ENCODE data around the gene STARD13.

STARD13 gene

DNA sequence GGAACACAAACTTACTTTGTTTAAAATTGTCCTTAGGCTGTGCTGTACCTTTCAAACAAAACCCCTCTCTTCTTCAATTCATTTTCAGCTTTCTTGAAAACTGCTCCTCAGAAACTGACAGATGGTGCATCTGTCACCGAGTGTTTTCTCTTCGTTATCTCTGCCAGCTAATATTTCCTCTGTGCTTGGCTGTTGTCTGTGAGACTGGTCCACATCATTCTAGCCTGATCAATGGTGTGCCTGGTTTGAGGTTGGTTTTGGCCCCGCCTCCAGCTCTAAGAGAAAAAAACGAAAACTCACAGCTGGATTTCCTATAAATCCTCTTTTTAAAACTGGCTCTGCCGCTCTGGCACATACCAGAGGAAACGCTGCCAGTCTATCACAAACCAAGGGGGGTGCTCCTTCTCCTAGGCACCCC is 79.7 kb downstream of the STARD13 start:
- Histone ChIP-seq H3K4ac (ENCODE audit: low read depth in 1 of 2, low read length in 2 of 2) (peak overlapping the region in 1 of 2 experiments; percentile 60), H3K4me2 (ENCODE audit: low read length, poor library complexity, severe bottlenecking) (no peak overlapping the region), H3K4me3 (ENCODE audit: insufficient read depth in 1 of 2, low read depth in 1 of 2, low read length in 2 of 2) (no peak overlapping the region), H2BK5ac (ENCODE audit: low read depth, low read length, poor library complexity, severe bottlenecking) (no peak overlapping the region), H2AK5ac (ENCODE audit: low read length, severe bottlenecking) (no peak overlapping the region), H3K27ac (ENCODE audit: low read length, poor library complexity, severe bottlenecking) (no peak overlapping the region), H2BK120ac (ENCODE audit: low read depth, low read length) (no peak overlapping the region), H3K23ac (ENCODE audit: low read length in 2 of 2) (no peak overlapping the region), H3K79me1 (replicated peaks; ENCODE audit: low read length, poor library complexity, severe bottlenecking) (peaks cover 41% of the 10 kb centered on the region), H2BK15ac (ENCODE audit: low read depth, poor library complexity, severe bottlenecking) (peak overlapping the region; percentile 57), H3K27me3 (ENCODE audit: control insufficient read depth in 1 of 2, insufficient read depth in 1 of 2, low read length in 2 of 2) (no peaks in the 10 kb centered on the region), H2AFZ (ENCODE audit: low read depth, low read length) (no peak overlapping the region), H3K9ac (ENCODE audit: low read length) (no peak overlapping the region), H3K18ac (ENCODE audit: low read depth in 1 of 2, low read length in 2 of 2) (peak overlapping the region in 1 of 2 experiments; percentile 46), H3K4me1 (ENCODE audit: control insufficient read depth, insufficient read depth, low read depth, low read length) (peaks cover 3% of the 10 kb centered on the region), H2BK12ac (ENCODE audit: low read length in 2 of 2) (no peak overlapping the region), H3K14ac (ENCODE audit: low read length in 2 of 2) (no peak overlapping the region), H4K8ac (ENCODE audit: low read length) (no peak overlapping the region), H3K9me3 (ENCODE audit: control insufficient read depth, low read length) (no peaks in the 10 kb centered on the region), H4K91ac (ENCODE audit: low read length) (no peak overlapping the region), H3K36me3 (ENCODE audit: control insufficient read depth in 1 of 2, insufficient read depth in 2 of 2, low read depth in 1 of 2, low read length in 2 of 2) (peaks cover 0 to 2% of the 10 kb centered on the region in 2 experiments)
- WGBS: 42% methylated on average over 6 of the region's 6 CpGs
- peak; percentile 70 for DNase-seq

DNA sequence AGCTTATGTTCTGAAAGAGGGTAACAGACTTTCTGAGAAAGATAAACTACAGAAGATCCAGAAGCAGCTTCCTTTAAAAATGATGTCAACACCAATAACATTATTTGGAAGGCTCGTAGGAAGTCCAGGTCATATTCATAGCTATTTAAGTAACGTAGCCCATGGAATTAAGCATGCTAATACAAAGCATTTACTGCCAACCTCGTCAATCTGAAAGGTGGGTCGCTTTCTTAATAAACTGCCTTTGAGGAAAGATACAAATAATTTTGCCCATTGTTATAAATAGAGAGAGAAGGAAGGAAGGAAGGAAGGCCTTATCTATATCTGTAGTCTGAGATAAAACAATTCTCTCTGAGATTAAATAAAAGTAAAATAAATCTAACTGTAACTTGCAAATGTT is 80.3 kb downstream of the STARD13 start:
- H3K4me2 ChIP-seq (ENCODE audit: low read length, poor library complexity, severe bottlenecking): no peak overlapping the region
- H3K18ac ChIP-seq (ENCODE audit: low read depth in 1 of 2, low read length in 2 of 2): no peak overlapping the region
- H4K8ac ChIP-seq (ENCODE audit: low read length): no peak overlapping the region
- peak overlapping the region; percentile 75 for H3K9ac ChIP-seq (ENCODE audit: low read length)
- H2BK15ac ChIP-seq (ENCODE audit: low read depth, poor library complexity, severe bottlenecking): no peak overlapping the region
- H3K14ac ChIP-seq (ENCODE audit: low read length in 2 of 2): no peak overlapping the region
- no peak overlapping the region for H4K91ac ChIP-seq (ENCODE audit: low read length)
- no peak overlapping the region for H3K27ac ChIP-seq (ENCODE audit: low read length, poor library complexity, severe bottlenecking)
- H3K4me3 ChIP-seq (ENCODE audit: insufficient read depth in 1 of 2, low read depth in 1 of 2, low read length in 2 of 2): peak overlapping the region in 1 of 2 experiments; percentile 71
- no peak overlapping the region for H2BK120ac ChIP-seq (ENCODE audit: low read depth, low read length)
- H3K27me3 ChIP-seq (ENCODE audit: control insufficient read depth in 1 of 2, insufficient read depth in 1 of 2, low read length in 2 of 2): no peaks in the 10 kb centered on the region
- H3K79me1 ChIP-seq (replicated peaks; ENCODE audit: low read length, poor library complexity, severe bottlenecking): peaks cover 44% of the 10 kb centered on the region
- H2AK5ac ChIP-seq (ENCODE audit: low read length, severe bottlenecking): no peak overlapping the region
- no peak overlapping the region for H3K23ac ChIP-seq (ENCODE audit: low read length in 2 of 2)
- no peak overlapping the region for H2BK12ac ChIP-seq (ENCODE audit: low read length in 2 of 2)
- H3K36me3 ChIP-seq (ENCODE audit: control insufficient read depth in 1 of 2, insufficient read depth in 2 of 2, low read depth in 1 of 2, low read length in 2 of 2): peaks cover 0 to 4% of the 10 kb centered on the region in 2 experiments
- no peak overlapping the region for H2AFZ ChIP-seq (ENCODE audit: low read depth, low read length)
- WGBS: 89% methylated on average over 1 of the region's 4 CpGs
- H3K9me3 ChIP-seq (ENCODE audit: control insufficient read depth, low read length): no peaks in the 10 kb centered on the region
- H3K4me1 ChIP-seq (ENCODE audit: control insufficient read depth, insufficient read depth, low read depth, low read length): peaks cover 3% of the 10 kb centered on the region
- H2BK5ac ChIP-seq (ENCODE audit: low read depth, low read length, poor library complexity, severe bottlenecking): no peak overlapping the region
- no peak overlapping the region for H3K4ac ChIP-seq (ENCODE audit: low read depth in 1 of 2, low read length in 2 of 2)
- no peak for DNase-seq

DNA sequence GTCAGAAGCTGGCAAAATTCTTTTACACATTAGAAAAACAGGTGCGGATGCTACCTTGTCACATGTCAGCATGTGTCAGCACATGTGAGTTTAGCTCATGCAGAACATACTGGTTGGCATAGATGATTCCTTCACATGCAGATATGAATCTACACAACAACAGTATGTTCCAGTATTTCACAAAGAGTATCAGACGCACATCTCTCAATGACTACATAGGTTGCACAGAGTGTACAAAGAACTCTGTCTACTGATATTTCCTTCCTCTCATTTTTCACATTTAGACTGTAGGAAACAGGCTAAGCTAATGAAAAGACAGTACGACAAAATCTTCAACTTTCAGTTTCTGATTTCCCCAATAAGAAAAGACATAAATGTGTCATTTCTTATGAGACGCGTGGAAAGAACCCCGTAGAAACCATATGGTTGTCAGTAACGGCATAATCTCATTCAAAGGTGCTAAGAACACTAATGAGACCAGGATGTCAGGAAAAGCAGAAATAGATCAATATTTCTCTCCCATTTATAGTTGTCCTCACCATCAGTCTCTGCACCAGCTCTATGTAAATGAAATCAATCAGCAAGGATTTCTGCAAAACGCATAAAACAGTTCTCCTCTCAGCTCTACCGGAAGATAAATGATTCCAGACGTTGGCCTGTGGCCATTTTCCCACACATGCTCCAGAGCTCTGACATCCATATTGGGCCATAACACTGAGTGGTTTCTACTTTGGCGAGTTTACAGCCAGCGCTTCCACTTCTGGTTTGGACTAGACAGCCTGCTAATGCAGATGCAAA is 81.2 kb downstream of the STARD13 start:
- H2BK15ac ChIP-seq (ENCODE audit: low read depth, poor library complexity, severe bottlenecking): no peak overlapping the region
- no peak overlapping the region for H3K23ac ChIP-seq (ENCODE audit: low read length in 2 of 2)
- WGBS: 79% methylated on average over 12 of the region's 12 CpGs
- no peak overlapping the region for H3K14ac ChIP-seq (ENCODE audit: low read length in 2 of 2)
- peak; percentile 89 for DNase-seq
- peaks cover 0 to 2% of the 10 kb centered on the region in 2 experiments for H3K36me3 ChIP-seq (ENCODE audit: control insufficient read depth in 1 of 2, insufficient read depth in 2 of 2, low read depth in 1 of 2, low read length in 2 of 2)
- no peak overlapping the region for H2AFZ ChIP-seq (ENCODE audit: low read depth, low read length)
- H3K4me3 ChIP-seq (ENCODE audit: insufficient read depth in 1 of 2, low read depth in 1 of 2, low read length in 2 of 2): peak overlapping the region in 1 of 2 experiments; percentile 71
- H3K4me2 ChIP-seq (ENCODE audit: low read length, poor library complexity, severe bottlenecking): peak overlapping the region; percentile 12
- H3K27ac ChIP-seq (ENCODE audit: low read length, poor library complexity, severe bottlenecking): no peak overlapping the region
- no peak overlapping the region for H2AK5ac ChIP-seq (ENCODE audit: low read length, severe bottlenecking)
- H3K9me3 ChIP-seq (ENCODE audit: control insufficient read depth, low read length): no peaks in the 10 kb centered on the region
- peaks cover 41% of the 10 kb centered on the region for H3K79me1 ChIP-seq (replicated peaks; ENCODE audit: low read length, poor library complexity, severe bottlenecking)
- no peak overlapping the region for H4K91ac ChIP-seq (ENCODE audit: low read length)
- H3K4ac ChIP-seq (ENCODE audit: low read depth in 1 of 2, low read length in 2 of 2): no peak overlapping the region
- H2BK120ac ChIP-seq (ENCODE audit: low read depth, low read length): no peak overlapping the region
- H3K9ac ChIP-seq (ENCODE audit: low read length): peak overlapping the region; percentile 75
- peaks cover 4% of the 10 kb centered on the region for H3K4me1 ChIP-seq (ENCODE audit: control insufficient read depth, insufficient read depth, low read depth, low read length)
- H2BK5ac ChIP-seq (ENCODE audit: low read depth, low read length, poor library complexity, severe bottlenecking): no peak overlapping the region
- no peak overlapping the region for H2BK12ac ChIP-seq (ENCODE audit: low read length in 2 of 2)
- H3K27me3 ChIP-seq (ENCODE audit: control insufficient read depth in 1 of 2, insufficient read depth in 1 of 2, low read length in 2 of 2): no peaks in the 10 kb centered on the region
- no peak overlapping the region for H3K18ac ChIP-seq (ENCODE audit: low read depth in 1 of 2, low read length in 2 of 2)
- H4K8ac ChIP-seq (ENCODE audit: low read length): no peak overlapping the region

- Histone ChIP-seq H3K4me3 (ENCODE audit: insufficient read depth in 1 of 2, low read depth in 1 of 2, low read length in 2 of 2) (no peak overlapping the region), H4K8ac (ENCODE audit: low read length) (peak overlapping the region; percentile 79), H3K9me3 (ENCODE audit: control insufficient read depth, low read length) (no peaks in the 10 kb centered on the region), H3K4me1 (ENCODE audit: control insufficient read depth, insufficient read depth, low read depth, low read length) (peaks cover 4% of the 10 kb centered on the region), H2BK15ac (ENCODE audit: low read depth, poor library complexity, severe bottlenecking) (no peak overlapping the region), H3K9ac (ENCODE audit: low read length) (no peak overlapping the region), H3K27ac (ENCODE audit: low read length, poor library complexity, severe bottlenecking) (no peak overlapping the region), H4K91ac (ENCODE audit: low read length) (peak overlapping the region; percentile 34), H3K4me2 (ENCODE audit: low read length, poor library complexity, severe bottlenecking) (no peak overlapping the region), H3K4ac (ENCODE audit: low read depth in 1 of 2, low read length in 2 of 2) (no peak overlapping the region), H2BK120ac (ENCODE audit: low read depth, low read length) (no peak overlapping the region), H2AK5ac (ENCODE audit: low read length, severe bottlenecking) (no peak overlapping the region), H3K18ac (ENCODE audit: low read depth in 1 of 2, low read length in 2 of 2) (peak overlapping the region in 1 of 2 experiments; percentile 16), H2AFZ (ENCODE audit: low read depth, low read length) (no peak overlapping the region), H3K79me1 (replicated peaks; ENCODE audit: low read length, poor library complexity, severe bottlenecking) (peaks cover 35% of the 10 kb centered on the region), H3K36me3 (ENCODE audit: control insufficient read depth in 1 of 2, insufficient read depth in 2 of 2, low read depth in 1 of 2, low read length in 2 of 2) (peaks cover 0 to 2% of the 10 kb centered on the region in 2 experiments), H3K27me3 (ENCODE audit: control insufficient read depth in 1 of 2, insufficient read depth in 1 of 2, low read length in 2 of 2) (no peaks in the 10 kb centered on the region), H2BK12ac (ENCODE audit: low read length in 2 of 2) (no peak overlapping the region), H2BK5ac (ENCODE audit: low read depth, low read length, poor library complexity, severe bottlenecking) (no peak overlapping the region), H3K14ac (ENCODE audit: low read length in 2 of 2) (no peak overlapping the region), H3K23ac (ENCODE audit: low read length in 2 of 2) (no peak overlapping the region)
- no peak for DNase-seq
- 91% methylated on average over 8 of the region's 8 CpGs for WGBS
Measured at GRCh38 chr13:33202644-33203169, 82.8 kb downstream of the STARD13 start.
